ENCODE measurements around the gene ZNF503.

ZNF503 gene

DNA sequence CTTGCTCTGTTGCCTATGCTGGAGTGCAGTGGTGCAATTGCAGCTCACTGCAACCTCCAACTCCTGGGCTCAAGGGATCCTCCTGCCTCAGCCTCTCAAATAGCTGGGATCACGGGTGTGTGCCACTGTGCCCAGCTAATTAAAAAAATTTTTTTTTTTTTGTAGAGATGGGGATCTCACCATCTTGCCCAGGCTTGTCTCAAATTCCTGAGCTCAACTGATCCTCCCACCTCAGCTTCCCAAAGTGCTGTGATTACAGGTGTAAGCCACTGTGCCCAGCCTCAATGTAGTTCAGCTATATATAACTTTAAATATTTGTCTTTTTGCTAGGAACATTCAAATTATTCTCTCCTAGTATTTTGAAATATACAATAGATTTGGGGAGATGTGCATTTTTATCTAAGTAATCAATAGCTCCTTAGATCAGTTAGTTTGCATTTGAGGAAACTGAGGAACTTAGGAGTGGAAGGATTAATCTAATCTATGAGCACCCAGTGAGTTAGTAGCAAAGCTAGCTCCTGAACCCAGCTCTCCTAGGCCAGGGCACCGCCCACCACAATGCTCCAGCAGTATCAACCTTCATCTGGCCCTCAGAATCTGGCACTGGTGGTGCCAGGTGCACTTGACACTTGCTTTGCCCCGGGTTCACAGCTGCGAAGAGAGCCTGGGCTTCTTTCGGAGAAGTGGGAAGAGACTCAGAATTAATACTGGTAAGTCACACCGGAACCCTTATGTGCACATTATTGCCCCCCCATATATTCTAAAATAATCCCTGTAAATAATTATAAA lies 23.9 kb upstream of the ZNF503 start:
- no peak for TF ChIP-seq CEBPB (IDR thresholded peaks at IDR 0.05)
- no peak for TF ChIP-seq TAF1 (IDR thresholded peaks at IDR 0.05; ENCODE audit: low read depth)
- no peak for TF ChIP-seq YY1 (IDR thresholded peaks at IDR 0.05; ENCODE audit: low read depth)
- TF ChIP-seq, protein P1, sequence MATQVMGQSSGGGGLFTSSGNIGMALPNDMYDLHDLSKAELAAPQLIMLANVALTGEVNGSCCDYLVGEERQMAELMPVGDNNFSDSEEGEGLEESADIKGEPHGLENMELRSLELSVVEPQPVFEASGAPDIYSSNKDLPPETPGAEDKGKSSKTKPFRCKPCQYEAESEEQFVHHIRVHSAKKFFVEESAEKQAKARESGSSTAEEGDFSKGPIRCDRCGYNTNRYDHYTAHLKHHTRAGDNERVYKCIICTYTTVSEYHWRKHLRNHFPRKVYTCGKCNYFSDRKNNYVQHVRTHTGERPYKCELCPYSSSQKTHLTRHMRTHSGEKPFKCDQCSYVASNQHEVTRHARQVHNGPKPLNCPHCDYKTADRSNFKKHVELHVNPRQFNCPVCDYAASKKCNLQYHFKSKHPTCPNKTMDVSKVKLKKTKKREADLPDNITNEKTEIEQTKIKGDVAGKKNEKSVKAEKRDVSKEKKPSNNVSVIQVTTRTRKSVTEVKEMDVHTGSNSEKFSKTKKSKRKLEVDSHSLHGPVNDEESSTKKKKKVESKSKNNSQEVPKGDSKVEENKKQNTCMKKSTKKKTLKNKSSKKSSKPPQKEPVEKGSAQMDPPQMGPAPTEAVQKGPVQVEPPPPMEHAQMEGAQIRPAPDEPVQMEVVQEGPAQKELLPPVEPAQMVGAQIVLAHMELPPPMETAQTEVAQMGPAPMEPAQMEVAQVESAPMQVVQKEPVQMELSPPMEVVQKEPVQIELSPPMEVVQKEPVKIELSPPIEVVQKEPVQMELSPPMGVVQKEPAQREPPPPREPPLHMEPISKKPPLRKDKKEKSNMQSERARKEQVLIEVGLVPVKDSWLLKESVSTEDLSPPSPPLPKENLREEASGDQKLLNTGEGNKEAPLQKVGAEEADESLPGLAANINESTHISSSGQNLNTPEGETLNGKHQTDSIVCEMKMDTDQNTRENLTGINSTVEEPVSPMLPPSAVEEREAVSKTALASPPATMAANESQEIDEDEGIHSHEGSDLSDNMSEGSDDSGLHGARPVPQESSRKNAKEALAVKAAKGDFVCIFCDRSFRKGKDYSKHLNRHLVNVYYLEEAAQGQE (IDR thresholded peaks at IDR 0.05; ENCODE audit: low read depth), result no peak
- TF ChIP-seq TEAD4 (IDR thresholded peaks at IDR 0.05), result no peak
- no peak for TF ChIP-seq FOXM1 (IDR thresholded peaks at IDR 0.05; ENCODE audit: borderline replicate concordance, low read depth)
- TF ChIP-seq, protein P2, sequence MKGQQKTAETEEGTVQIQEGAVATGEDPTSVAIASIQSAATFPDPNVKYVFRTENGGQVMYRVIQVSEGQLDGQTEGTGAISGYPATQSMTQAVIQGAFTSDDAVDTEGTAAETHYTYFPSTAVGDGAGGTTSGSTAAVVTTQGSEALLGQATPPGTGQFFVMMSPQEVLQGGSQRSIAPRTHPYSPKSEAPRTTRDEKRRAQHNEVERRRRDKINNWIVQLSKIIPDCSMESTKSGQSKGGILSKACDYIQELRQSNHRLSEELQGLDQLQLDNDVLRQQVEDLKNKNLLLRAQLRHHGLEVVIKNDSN (IDR thresholded peaks at IDR 0.05), result no peak
- no peak for TF ChIP-seq TCF12 (IDR thresholded peaks at IDR 0.05; ENCODE audit: low read depth)
- no peak for TF ChIP-seq ZBTB7A (IDR thresholded peaks at IDR 0.05; ENCODE audit: low read depth)
- no peak for TF ChIP-seq EGR1 (IDR thresholded peaks at IDR 0.05)
- no peak for TF ChIP-seq CREB1 (IDR thresholded peaks at IDR 0.05; ENCODE audit: low read depth)
- no peak for TF ChIP-seq NFIC (IDR thresholded peaks at IDR 0.05)
- TF ChIP-seq, protein P3, sequence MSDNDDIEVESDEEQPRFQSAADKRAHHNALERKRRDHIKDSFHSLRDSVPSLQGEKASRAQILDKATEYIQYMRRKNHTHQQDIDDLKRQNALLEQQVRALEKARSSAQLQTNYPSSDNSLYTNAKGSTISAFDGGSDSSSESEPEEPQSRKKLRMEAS (IDR thresholded peaks at IDR 0.05), result no peak

DNA sequence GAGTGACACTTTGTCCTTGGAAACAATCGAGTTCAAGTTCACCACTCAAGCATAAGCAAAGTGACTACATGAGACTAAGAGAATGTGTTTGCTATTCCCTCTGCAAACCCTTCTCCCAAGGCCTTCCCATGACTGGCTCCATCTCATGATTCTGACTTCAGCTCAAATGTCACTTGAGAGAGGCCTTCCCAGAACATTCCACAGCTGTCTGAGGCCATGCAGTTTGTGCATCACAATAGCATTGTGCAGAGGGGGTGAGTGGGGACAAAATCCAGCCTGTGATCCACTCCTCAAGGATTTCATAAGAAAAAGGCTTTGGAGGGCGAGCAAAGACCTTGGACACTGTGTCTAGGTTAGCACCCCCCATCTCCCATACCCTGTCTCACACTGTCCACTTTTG lies 23.0 kb upstream of the ZNF503 start:
- TF ChIP-seq, protein P3 (IDR thresholded peaks at IDR 0.05), result no peak
- TF ChIP-seq NFIC (IDR thresholded peaks at IDR 0.05) (no peak), RAD21 (IDR thresholded peaks at IDR 0.05; ENCODE audit: low read depth) (no peak), CEBPB (IDR thresholded peaks at IDR 0.05) (no peak), EP300 (IDR thresholded peaks at IDR 0.05; ENCODE audit: borderline replicate concordance) (no peak), TAF1 (IDR thresholded peaks at IDR 0.05; ENCODE audit: low read depth) (no peak)

DNA sequence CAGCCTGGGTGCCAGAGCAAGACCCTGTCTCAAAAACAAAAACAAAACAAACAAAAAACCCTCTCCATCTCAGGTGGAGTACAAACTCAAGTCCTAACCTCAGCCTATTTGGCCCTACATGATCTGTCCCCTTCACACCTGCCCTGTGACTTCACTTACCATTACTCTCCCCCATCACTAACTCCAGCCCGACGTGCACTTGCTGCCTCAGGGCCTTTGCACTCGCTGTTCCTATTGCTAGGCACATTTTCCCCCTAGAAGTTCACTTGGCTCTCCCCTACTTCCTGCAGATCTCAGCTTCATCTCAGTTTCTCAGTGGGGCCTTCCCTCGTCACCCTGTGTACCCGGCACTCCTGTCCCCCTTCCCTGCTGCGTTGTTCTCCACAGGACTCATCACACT lies 21.3 kb upstream of the ZNF503 start:
- TF ChIP-seq YY1 (IDR thresholded peaks at IDR 0.05; ENCODE audit: low read depth) (no peak), EP300 (IDR thresholded peaks at IDR 0.05; ENCODE audit: borderline replicate concordance) (no peak), EGR1 (IDR thresholded peaks at IDR 0.05) (no peak), TCF12 (IDR thresholded peaks at IDR 0.05; ENCODE audit: low read depth) (no peak), FOXM1 (IDR thresholded peaks at IDR 0.05; ENCODE audit: borderline replicate concordance, low read depth) (no peak), ZBTB7A (IDR thresholded peaks at IDR 0.05; ENCODE audit: low read depth) (no peak), TAF1 (IDR thresholded peaks at IDR 0.05; ENCODE audit: low read depth) (no peak), CREB1 (IDR thresholded peaks at IDR 0.05; ENCODE audit: low read depth) (no peak), CEBPB (IDR thresholded peaks at IDR 0.05) (no peak), NFIC (IDR thresholded peaks at IDR 0.05) (no peak), TEAD4 (IDR thresholded peaks at IDR 0.05) (no peak), RAD21 (IDR thresholded peaks at IDR 0.05; ENCODE audit: low read depth) (no peak)
- TF ChIP-seq, protein P2 (IDR thresholded peaks at IDR 0.05), result no peak
- TF ChIP-seq, protein P3 (IDR thresholded peaks at IDR 0.05), result no peak
- TF ChIP-seq, protein P1 (IDR thresholded peaks at IDR 0.05; ENCODE audit: low read depth), result no peak

DNA sequence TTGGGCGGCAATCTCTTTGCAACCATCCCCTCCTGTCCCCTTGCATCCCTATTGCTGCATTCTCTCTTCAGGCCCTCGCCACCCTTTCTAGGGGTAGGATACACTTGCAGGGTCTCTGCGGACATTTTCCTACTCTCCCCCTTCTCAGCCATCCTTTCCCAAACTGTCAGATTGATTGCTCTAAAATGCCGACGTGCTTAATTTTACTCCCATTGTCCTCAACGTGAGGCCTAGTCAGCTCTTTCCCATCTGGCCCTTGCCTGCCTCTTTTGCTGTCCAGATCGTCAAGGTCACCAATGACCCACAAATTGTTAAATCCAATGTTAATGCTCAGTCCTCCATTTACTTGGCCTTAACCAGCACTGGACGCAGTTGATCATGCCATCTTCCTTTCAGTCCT lies 17.1 kb upstream of the ZNF503 start:
- TF ChIP-seq NFIC (IDR thresholded peaks at IDR 0.05) (no peak), EGR1 (IDR thresholded peaks at IDR 0.05) (no peak), YY1 (IDR thresholded peaks at IDR 0.05; ENCODE audit: low read depth) (no peak), RAD21 (IDR thresholded peaks at IDR 0.05; ENCODE audit: low read depth) (no peak), CREB1 (IDR thresholded peaks at IDR 0.05; ENCODE audit: low read depth) (no peak), FOXM1 (IDR thresholded peaks at IDR 0.05; ENCODE audit: borderline replicate concordance, low read depth) (no peak), ZBTB7A (IDR thresholded peaks at IDR 0.05; ENCODE audit: low read depth) (no peak), TEAD4 (IDR thresholded peaks at IDR 0.05) (no peak), CEBPB (IDR thresholded peaks at IDR 0.05) (no peak), TAF1 (IDR thresholded peaks at IDR 0.05; ENCODE audit: low read depth) (no peak), EP300 (IDR thresholded peaks at IDR 0.05; ENCODE audit: borderline replicate concordance) (no peak), TCF12 (IDR thresholded peaks at IDR 0.05; ENCODE audit: low read depth) (no peak)
- TF ChIP-seq, protein P3 (IDR thresholded peaks at IDR 0.05), result no peak
- TF ChIP-seq, protein P2 (IDR thresholded peaks at IDR 0.05), result no peak
- TF ChIP-seq, protein P1 (IDR thresholded peaks at IDR 0.05; ENCODE audit: low read depth), result no peak
